ENCODE data around the gene PSMB4.

DNA sequence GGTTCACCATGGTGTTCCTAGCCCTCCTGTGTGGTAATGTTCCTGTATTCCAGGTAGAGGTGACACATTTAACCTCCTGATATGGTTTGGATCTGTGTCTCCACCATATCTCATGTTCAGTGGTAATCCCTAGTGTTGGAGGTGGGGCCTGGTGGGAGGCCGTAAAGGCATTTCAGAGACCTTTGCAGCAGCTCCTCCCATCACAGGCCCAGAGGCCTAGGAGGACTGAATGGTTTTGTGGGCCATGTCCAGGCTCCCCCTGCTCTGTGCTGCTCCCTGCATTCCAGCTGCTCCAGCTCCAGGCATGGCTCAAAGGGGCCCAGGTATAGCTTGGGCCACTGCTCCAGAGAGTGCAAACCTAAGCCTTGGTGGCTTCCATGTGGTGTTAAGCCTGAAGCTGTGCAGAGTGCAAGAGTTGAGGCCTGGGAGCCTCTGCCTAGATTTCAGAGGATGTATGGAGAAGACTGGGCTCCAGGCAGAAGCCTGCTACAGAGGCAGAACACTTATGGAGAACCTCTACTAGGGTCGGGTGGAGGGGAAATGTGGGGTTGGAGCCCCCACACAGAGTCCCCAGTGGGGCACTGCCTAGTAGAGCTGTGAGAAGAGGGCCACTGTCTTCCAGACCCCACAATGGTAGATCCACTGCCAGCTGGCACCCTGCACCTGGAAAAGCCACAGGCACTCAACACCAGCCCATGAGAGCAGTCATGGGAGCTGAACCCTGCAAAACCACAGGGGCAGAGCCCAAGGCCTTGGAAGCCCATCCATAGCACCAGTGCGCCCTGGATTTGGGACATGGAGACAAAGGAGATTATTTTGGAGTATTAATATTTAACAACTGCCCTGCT lies 36.8 kb upstream of the PSMB4 start:
- TF ChIP-seq, protein P1, sequence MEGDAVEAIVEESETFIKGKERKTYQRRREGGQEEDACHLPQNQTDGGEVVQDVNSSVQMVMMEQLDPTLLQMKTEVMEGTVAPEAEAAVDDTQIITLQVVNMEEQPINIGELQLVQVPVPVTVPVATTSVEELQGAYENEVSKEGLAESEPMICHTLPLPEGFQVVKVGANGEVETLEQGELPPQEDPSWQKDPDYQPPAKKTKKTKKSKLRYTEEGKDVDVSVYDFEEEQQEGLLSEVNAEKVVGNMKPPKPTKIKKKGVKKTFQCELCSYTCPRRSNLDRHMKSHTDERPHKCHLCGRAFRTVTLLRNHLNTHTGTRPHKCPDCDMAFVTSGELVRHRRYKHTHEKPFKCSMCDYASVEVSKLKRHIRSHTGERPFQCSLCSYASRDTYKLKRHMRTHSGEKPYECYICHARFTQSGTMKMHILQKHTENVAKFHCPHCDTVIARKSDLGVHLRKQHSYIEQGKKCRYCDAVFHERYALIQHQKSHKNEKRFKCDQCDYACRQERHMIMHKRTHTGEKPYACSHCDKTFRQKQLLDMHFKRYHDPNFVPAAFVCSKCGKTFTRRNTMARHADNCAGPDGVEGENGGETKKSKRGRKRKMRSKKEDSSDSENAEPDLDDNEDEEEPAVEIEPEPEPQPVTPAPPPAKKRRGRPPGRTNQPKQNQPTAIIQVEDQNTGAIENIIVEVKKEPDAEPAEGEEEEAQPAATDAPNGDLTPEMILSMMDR (IDR thresholded peaks at IDR 0.05; ENCODE audit: insufficient read depth, low read length, poor library complexity, severe bottlenecking) = no peak
- no peak for TF ChIP-seq EZH2phosphoT487 (conservative IDR thresholded peaks at IDR 0.05; ENCODE audit: low read length)

Data from SU-DHL-6 (cell line).